PFSK-1 (cell line): ENCODE measurements around the gene ZZZ3.

ENCODE experiments used
- POLR2AphosphoS5 ChIP-seq: IDR thresholded peaks from 2 replicates; pipeline ENCODE4 v1.6.1; 2012; ENCODE audit warnings: low read depth, mild to moderate bottlenecking, control low read depth, low read length, moderate library complexity
- SIN3A ChIP-seq: IDR thresholded peaks from 2 replicates; pipeline ENCODE4 v1.6.1; 2012; ENCODE audit warnings: mild to moderate bottlenecking, low read length, moderate library complexity, borderline replicate concordance; ENCODE audit not compliant: insufficient read depth
- TAF1 ChIP-seq: IDR thresholded peaks from 2 replicates; pipeline ENCODE4 v1.6.1; 2012; ENCODE audit warnings: low read length, control low read depth, borderline replicate concordance; ENCODE audit not compliant: insufficient read depth
- TF ChIP-seq, protein P1 (sequence below), 2 experiments: IDR thresholded peaks; 2 replicates each; pipeline versions ENCODE4 v1.6.1 to v1.8.0; 2011 to 2012; ENCODE audit warnings: low read depth in 2 of 2, low read length in 2 of 2, control low read depth in 1 of 2, inconsistent platforms in 1 of 2, mild to moderate bottlenecking in 1 of 2, moderate library complexity in 1 of 2; ENCODE audit not compliant: insufficient read depth in 1 of 2

GRCh38 chr1:77718181-77718580 is 35.7 kb upstream of the ZZZ3 start:
- TF ChIP-seq, protein P1, sequence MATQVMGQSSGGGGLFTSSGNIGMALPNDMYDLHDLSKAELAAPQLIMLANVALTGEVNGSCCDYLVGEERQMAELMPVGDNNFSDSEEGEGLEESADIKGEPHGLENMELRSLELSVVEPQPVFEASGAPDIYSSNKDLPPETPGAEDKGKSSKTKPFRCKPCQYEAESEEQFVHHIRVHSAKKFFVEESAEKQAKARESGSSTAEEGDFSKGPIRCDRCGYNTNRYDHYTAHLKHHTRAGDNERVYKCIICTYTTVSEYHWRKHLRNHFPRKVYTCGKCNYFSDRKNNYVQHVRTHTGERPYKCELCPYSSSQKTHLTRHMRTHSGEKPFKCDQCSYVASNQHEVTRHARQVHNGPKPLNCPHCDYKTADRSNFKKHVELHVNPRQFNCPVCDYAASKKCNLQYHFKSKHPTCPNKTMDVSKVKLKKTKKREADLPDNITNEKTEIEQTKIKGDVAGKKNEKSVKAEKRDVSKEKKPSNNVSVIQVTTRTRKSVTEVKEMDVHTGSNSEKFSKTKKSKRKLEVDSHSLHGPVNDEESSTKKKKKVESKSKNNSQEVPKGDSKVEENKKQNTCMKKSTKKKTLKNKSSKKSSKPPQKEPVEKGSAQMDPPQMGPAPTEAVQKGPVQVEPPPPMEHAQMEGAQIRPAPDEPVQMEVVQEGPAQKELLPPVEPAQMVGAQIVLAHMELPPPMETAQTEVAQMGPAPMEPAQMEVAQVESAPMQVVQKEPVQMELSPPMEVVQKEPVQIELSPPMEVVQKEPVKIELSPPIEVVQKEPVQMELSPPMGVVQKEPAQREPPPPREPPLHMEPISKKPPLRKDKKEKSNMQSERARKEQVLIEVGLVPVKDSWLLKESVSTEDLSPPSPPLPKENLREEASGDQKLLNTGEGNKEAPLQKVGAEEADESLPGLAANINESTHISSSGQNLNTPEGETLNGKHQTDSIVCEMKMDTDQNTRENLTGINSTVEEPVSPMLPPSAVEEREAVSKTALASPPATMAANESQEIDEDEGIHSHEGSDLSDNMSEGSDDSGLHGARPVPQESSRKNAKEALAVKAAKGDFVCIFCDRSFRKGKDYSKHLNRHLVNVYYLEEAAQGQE (IDR thresholded peaks at IDR 0.05; ENCODE audit: insufficient read depth in 1 of 2, low read depth in 2 of 2, low read length in 2 of 2), result no peak
- TF ChIP-seq POLR2AphosphoS5 (no peak), SIN3A (no peak), TAF1 (no peak)
